ENCODE data around the gene EXO1. TPM values are rescaled to one million over a fixed set of nuclear protein-coding genes. Genes with fewer than 3 reads are reported as not detected.
A peak's percentile ranks its signal among the peaks of the same experiment; 100 is the strongest.

EXO1 gene
- polyA plus RNA-seq, 1 experiment, result 2.6 TPM

GRCh38 chr1:241895013-241895412 is 47.0 kb downstream of the EXO1 start:
- H3K27me3 ChIP-seq (ENCODE audit: control insufficient read depth, insufficient read depth, low read length), result no peaks in the 10 kb centered on the region
- POLR2A ChIA-PET, result no interaction called here
- H3K4me3 ChIP-seq (ENCODE audit: low read depth, low read length), result no peak overlapping the region
- no peaks in the 10 kb centered on the region for H3K36me3 ChIP-seq (ENCODE audit: control insufficient read depth, insufficient read depth, low read length)
- DNase-seq (ENCODE audit: low read depth), result no peak
- TF ChIP-seq, protein P1, sequence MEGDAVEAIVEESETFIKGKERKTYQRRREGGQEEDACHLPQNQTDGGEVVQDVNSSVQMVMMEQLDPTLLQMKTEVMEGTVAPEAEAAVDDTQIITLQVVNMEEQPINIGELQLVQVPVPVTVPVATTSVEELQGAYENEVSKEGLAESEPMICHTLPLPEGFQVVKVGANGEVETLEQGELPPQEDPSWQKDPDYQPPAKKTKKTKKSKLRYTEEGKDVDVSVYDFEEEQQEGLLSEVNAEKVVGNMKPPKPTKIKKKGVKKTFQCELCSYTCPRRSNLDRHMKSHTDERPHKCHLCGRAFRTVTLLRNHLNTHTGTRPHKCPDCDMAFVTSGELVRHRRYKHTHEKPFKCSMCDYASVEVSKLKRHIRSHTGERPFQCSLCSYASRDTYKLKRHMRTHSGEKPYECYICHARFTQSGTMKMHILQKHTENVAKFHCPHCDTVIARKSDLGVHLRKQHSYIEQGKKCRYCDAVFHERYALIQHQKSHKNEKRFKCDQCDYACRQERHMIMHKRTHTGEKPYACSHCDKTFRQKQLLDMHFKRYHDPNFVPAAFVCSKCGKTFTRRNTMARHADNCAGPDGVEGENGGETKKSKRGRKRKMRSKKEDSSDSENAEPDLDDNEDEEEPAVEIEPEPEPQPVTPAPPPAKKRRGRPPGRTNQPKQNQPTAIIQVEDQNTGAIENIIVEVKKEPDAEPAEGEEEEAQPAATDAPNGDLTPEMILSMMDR (IDR thresholded peaks at IDR 0.05; ENCODE audit: insufficient read depth, low read depth, low read length), result no peak
- CTCF ChIA-PET, result interaction anchor here (1.1 to 8.6 kb wide), 7 partner anchors 8 to 104 kb away, joined by 3 to 61 read pairs (median 10); partner anchors contain the start of gene MAP1LC3C

DNA sequence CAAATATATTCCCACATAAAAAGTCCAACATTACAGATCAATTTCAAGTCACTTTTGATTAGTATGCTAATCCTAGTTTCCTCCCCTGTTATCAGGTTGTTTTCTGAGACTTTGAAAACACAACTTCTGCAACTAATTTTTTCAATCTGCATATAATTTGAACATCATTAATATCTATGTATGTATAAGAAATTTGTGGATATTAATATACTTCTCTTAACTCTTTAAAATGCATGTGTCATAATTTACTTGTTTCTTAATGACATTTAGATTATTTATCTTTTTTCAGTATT is 48.6 kb downstream of the EXO1 start:
- no peak overlapping the region for H3K4me3 ChIP-seq (ENCODE audit: low read depth, low read length)
- TF ChIP-seq, protein P1 (IDR thresholded peaks at IDR 0.05; ENCODE audit: insufficient read depth, low read depth, low read length), result no peak
- DNase-seq (ENCODE audit: low read depth), result no peak
- ChIA-PET CTCF (interaction anchor here (0.6 to 8.6 kb wide), 22 partner anchors 10 to 286 kb away, joined by 3 to 61 read pairs (median 4); partner anchors contain the start of gene MAP1LC3C), POLR2A (no interaction called here)
- H3K36me3 ChIP-seq (ENCODE audit: control insufficient read depth, insufficient read depth, low read length), result no peaks in the 10 kb centered on the region
- H3K27me3 ChIP-seq (ENCODE audit: control insufficient read depth, insufficient read depth, low read length), result no peaks in the 10 kb centered on the region; the same call in 1 of the 2 replicates

DNA sequence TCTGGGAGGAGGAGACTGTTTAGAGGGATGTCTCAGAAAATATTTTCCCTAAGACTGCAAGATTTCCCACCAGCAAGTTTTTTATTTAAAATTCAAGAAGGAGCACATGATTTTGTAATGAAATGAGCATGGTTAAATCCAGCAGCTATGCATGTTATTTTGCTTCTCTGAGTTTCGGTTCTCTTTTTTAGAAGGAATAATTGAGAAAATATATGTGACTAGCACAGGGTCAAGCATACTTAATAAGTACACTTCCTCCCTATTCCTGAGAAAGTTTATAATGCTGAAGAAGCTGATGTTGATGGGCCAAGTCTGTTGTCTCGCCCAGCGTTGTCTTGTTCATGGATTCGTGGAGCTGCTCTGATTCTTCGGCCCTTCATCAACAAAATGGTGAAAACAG is 51.2 kb downstream of the EXO1 start:
- no peak for DNase-seq (ENCODE audit: low read depth)
- Histone ChIP-seq H3K36me3 (ENCODE audit: control insufficient read depth, insufficient read depth, low read length) (no peaks in the 10 kb centered on the region), H3K27me3 (ENCODE audit: control insufficient read depth, insufficient read depth, low read length) (no peaks in the 10 kb centered on the region; the same call in 1 of the 2 replicates), H3K4me3 (ENCODE audit: low read depth, low read length) (no peak overlapping the region)
- POLR2A ChIA-PET, result no interaction called here
- CTCF ChIA-PET, result interaction anchor here (1.6 to 8.6 kb wide), 3 partner anchors 87 to 99 kb away, joined by 6 to 61 read pairs (median 6); partner anchors contain the start of gene MAP1LC3C
- TF ChIP-seq, protein P1 (IDR thresholded peaks at IDR 0.05; ENCODE audit: insufficient read depth, low read depth, low read length), result no peak

DNA sequence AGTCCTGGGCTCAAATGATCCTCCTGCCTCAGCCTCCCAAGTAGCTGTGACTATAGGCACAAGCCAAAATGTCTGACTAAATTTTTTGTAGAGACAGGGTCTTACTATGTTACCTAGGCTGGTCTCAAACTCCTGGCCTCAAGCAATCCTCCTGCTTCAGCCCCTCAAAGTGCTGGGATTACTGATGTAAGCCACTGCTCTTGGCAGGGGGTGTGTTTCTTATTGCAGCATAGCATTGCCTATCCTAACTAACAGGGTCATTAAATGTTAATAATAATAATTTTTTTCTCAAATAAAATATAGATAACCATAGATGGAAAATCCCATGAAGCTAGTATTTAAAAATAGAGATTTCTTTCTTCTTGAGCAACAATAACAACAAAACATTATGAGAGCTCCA is 52.4 kb downstream of the EXO1 start:
- Histone ChIP-seq H3K4me3 (ENCODE audit: low read depth, low read length) (no peak overlapping the region), H3K27me3 (ENCODE audit: control insufficient read depth, insufficient read depth, low read length) (no peaks in the 10 kb centered on the region; the same call in 1 of the 2 replicates), H3K36me3 (ENCODE audit: control insufficient read depth, insufficient read depth, low read length) (no peaks in the 10 kb centered on the region)
- POLR2A ChIA-PET, result no interaction called here
- CTCF ChIA-PET, result interaction anchor here (0.6 to 8.6 kb wide), 7 partner anchors 19 to 194 kb away, joined by 3 to 61 read pairs (median 4); partner anchors contain the start of gene MAP1LC3C
- DNase-seq (ENCODE audit: low read depth), result no peak
- TF ChIP-seq, protein P1 (IDR thresholded peaks at IDR 0.05; ENCODE audit: insufficient read depth, low read depth, low read length), result no peak

DNA sequence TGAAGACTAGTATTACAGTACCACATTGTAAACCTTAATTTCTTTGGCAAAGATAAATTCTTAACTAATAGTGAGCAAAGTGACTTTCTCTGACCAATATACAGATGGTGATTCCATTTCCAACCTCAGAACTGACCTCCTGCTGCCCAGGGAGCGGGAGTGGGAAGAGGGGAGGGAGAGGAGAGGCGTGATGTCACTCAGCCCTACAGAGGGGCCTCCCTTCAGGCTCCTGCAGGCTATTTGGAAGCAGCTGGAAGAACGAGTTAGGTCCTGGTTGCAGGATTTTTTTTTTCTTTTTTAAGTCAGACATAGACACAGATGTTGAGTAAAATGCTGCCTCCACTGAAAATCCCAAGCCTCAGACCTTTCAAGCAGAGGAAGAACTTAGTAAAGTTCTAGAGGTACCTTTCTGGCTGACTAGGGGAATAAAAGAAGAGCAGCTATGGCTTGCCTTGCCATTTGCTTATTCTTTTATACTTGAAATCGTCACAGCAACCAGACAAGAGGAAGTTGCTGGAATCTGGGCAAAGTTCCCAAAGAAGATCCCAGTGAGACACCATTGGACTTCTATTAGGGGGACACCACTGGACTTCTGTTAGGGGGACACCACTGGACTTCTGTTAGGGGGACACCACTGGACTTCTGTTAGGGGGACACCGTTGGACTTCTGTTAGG is 54.5 kb downstream of the EXO1 start:
- no peaks in the 10 kb centered on the region; the same call in 1 of the 2 replicates for H3K27me3 ChIP-seq (ENCODE audit: control insufficient read depth, insufficient read depth, low read length)
- ChIA-PET CTCF (interaction anchor here (1.4 to 8.6 kb wide), 3 partner anchors 16 to 96 kb away, joined by 7 to 61 read pairs (median 11); partner anchors contain the start of gene MAP1LC3C), POLR2A (no interaction called here)
- H3K4me3 ChIP-seq (ENCODE audit: low read depth, low read length), result no peak overlapping the region
- H3K36me3 ChIP-seq (ENCODE audit: control insufficient read depth, insufficient read depth, low read length), result no peaks in the 10 kb centered on the region
- TF ChIP-seq, protein P1 (IDR thresholded peaks at IDR 0.05; ENCODE audit: insufficient read depth, low read depth, low read length), result no peak
- peak; percentile 21 for DNase-seq (ENCODE audit: low read depth)
